Measurements from ENCODE around the gene MLLT3. TPM values are rescaled to one million over a fixed set of nuclear protein-coding genes. Genes with fewer than 3 reads are reported as not detected.

Gene MLLT3
- polyA plus RNA-seq, 1 donor = 59.6 TPM

GRCh38 chr9:20476912-20477521 is 145.3 kb downstream of the MLLT3 start:
- DNase-seq (ENCODE audit: low read depth) = peak; percentile 25

- no peak for DNase-seq (ENCODE audit: low read depth)
Measured at GRCh38 chr9:20474496-20474895, 147.8 kb downstream of the MLLT3 start.

DNA sequence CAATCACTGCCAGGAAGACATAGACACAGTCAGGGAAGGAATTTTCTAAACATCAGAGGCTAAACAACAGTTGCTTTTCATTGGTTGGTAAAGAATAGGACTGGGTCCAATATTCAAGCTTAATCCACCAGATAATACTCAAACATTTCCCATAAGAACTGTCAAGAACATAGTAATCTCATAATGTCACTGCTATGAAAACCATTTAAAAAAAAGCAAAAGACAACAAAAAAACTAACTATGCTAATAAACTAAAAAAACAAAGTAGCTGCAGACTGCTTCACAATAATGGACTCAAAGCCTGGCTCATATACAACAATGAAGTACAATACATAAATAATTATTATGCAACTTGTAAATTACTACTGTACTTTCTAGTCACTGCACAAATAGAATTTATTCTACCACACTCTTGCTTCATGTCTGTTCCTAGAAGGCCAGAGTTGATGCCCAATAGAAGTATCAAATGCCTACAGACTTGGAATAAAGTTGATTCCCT is 148.7 kb downstream of the MLLT3 start:
- no peak for DNase-seq (ENCODE audit: low read depth)

DNA sequence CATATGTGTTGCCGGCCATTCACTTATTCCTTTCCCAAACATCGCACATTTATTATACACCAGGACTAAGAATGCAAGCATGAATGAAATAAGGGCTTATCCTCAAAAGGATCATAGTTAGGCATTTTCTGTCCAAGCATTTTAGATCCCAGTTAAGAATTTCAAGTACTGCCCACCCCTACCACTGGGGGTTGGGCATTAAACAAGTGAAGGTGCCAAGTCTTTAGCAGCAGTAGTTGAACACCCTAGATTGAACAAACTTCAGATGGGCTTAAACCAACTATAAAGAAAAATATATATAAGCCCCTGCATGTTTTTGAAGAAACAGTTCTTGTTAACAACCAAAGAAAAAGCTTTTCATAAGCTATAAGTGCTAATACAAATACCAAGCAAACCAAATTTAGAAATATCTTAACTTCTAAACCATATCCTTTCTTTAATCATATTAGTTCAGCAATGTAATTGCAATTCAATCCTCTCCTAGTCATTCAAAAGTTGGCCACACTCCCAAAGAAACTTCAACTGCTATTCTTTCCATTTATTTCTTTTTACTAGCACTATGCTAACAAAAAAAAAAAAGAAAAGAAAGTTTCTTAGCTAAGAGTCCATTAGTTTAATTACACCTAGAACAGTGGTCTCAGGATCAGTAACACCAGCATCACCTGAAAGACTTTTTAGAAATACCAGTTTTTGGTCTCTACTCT is 149.8 kb downstream of the MLLT3 start:
- no peak for DNase-seq (ENCODE audit: low read depth)

GRCh38 chr9:20466328-20467008 is 155.8 kb downstream of the MLLT3 start:
- no peak for DNase-seq (ENCODE audit: low read depth)

GRCh38 chr9:20464242-20464641 is 158.1 kb downstream of the MLLT3 start:
- no peak for DNase-seq (ENCODE audit: low read depth)

DNA sequence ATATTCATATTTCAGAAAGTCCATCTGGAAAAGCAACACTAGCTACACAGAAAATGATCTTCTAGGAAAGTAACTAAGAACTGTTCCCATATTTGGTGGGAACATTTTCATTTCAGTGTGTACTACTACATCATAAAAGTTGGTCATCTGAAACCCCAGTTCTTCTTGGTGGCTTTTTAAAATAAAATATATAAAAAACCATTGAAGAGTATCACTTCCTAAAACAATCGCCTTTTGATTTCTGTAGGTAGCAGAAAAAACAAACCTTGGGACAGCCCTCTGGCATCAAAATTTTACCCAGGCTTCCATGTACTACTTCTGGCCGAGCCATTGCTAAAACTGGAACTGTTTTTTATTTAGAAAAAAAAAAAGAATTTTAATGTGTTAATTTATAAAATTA is 158.5 kb downstream of the MLLT3 start:
- DNase-seq (ENCODE audit: low read depth) = no peak

DNA sequence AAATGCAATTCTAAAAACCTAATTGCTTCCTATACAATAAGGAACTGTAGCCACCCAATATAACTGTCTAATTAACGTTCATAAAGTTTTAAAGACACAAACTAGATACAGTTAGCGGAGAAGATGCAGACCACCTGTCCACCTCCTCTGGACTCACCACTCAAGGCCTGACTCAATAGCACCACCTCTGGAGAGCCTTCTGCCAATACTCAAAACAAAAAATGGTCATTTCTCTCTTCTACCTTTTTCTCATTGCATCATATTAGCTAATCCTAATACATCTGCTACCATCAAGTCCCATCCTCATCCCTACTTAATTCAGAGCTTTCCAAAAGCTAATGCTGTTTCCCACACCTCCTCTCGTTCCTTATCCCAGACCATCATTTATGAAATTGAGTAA is 159.9 kb downstream of the MLLT3 start:
- DNase-seq (ENCODE audit: low read depth) = no peak

DNA sequence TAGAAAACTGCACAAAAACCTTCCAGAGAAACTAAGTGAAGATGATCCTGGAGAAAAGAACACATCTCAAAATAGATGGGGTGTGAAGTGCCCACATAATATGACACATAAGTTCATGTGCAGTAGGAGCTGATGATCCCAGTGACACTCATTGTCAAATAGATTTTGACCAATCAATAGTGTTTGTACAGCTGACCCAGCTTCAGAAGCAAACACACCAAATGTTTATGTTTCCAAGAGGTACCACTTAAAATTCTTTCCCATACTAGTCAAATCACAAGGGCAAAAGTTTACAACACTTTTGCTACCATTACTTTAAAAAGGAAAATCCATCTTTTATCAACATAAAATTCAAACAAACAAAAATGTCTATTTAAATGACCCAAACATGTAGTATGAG is 175.0 kb downstream of the MLLT3 start:
- DNase-seq (ENCODE audit: low read depth) = no peak

- DNase-seq (ENCODE audit: low read depth) = no peak
Measured at GRCh38 chr9:20446248-20446647, 176.1 kb downstream of the MLLT3 start.

GRCh38 chr9:20442461-20443319 is 179.6 kb downstream of the MLLT3 start:
- DNase-seq (ENCODE audit: low read depth) = peak; percentile 6

- no peak for DNase-seq (ENCODE audit: low read depth)
Measured at GRCh38 chr9:20441711-20442423, 180.4 kb downstream of the MLLT3 start.

DNA sequence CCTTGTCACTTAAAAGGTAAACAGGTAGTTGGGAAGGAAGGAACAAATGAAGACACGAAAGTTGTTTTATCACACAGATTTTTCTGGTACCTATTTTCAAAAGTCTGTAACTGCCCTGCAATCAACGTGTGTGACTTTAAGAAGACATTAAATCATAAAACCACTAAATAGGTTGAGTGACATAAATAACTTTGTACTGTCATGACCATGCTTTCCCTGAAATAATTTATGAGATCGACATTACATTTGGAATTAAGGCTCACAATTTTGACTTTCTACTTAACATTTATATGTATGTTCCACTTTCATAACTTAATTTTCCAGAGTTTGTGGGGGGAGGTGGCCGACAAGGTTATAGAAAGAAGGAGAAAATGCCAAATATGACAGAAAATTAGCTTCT is 181.1 kb downstream of the MLLT3 start:
- no peak for DNase-seq (ENCODE audit: low read depth)

DNA sequence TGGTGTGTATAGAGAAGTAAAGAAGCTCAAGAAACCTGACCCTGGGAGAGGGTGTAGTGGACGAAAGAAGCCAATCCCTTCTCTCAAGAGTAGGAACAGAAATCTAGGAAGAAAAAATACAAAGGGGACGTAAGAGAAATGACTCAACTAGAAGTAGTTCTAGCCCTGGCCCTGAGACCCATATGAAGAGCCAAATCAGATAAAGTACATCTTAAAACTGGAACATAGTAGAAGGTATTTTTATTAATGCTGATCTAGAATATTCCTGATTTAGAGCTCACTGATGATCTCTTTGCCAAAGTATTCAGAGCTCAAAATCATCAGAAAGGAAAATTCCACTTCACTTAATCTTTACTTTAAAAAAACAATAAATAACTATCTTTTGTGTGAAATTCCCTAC is 184.8 kb downstream of the MLLT3 start:
- no peak for DNase-seq (ENCODE audit: low read depth)

DNA sequence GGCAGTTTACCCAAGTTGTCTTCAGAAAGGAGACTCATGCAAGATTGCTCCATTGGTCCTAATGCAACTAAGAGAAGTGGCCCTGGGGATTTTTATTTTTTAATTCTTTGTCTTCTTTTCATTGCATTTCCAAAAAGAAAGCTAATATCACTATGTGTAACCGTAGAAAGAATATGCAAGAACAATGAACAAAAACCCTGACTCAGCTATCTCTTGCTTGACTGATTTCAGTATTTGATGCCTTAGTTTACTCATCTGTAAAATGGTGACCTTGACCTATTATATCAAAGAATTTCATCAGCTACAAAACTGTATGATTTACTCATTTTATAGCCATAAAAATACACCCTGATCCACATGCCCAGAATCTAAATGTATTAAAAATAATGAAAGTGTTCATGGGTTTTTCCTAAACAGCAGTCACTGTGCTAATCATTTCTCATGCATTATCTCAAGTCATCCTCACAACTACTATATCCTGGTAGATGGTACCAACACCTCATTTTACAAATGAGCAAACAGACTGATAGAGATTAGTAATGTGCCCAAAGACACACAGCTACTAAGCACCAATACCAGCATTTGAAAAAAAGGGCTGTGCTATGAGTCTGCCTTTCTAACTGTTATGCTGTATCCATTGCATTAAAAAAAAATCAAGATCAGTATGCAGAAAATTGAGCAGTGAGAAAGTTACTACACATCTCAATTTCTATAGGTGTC is 185.7 kb downstream of the MLLT3 start:
- DNase-seq (ENCODE audit: low read depth) = no peak

GRCh38 chr9:20428976-20429375 is 193.3 kb downstream of the MLLT3 start:
- no peak for DNase-seq (ENCODE audit: low read depth)

- no peak for DNase-seq (ENCODE audit: low read depth)
Measured at GRCh38 chr9:20427359-20427758, 194.9 kb downstream of the MLLT3 start.

GRCh38 chr9:20426019-20426418 is 196.3 kb downstream of the MLLT3 start:
- DNase-seq (ENCODE audit: low read depth) = no peak

- DNase-seq (ENCODE audit: low read depth) = no peak
Measured at GRCh38 chr9:20419533-20419932, 202.8 kb downstream of the MLLT3 start.

DNA sequence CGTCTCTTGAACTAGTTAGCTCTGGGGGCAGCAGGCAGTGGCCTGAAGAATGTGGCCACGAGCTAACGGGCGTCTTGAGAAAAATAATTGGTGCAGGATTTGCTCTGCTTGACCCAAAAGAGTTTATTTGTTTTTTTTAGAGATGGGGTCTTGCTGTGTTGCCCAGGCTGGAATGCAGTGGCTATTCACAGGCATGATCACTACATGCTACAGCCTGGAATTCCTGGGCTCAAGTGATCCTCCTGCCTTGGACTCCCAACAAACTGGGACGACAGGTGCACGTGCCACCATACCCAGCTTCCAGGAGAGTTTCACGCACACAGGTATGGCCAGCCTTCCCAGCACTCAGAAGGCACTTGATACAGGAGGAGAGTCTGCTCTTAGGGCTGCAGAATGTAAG is 203.8 kb downstream of the MLLT3 start:
- DNase-seq (ENCODE audit: low read depth) = no peak

Measured in forelimb muscle (tissue), 1 donor.